Adipocyte (in vitro differentiated cells): Measurements from ENCODE around the gene MBD3L2.
"Not testable (repeated sequence)": the region's sequence is repeated elsewhere in the genome, so short reads cannot be mapped to it uniquely, and the experiment has no call there.

Experiments
- DNase-seq: peaks from one replicate; pipeline ENCODE4 v3.0.0-alpha.2; 2015; ENCODE audit warnings: low read depth
- H3K27me3 ChIP-seq: replicated peaks from 2 replicates; pipeline ENCODE4 v1.7.0; 2013; ENCODE audit warnings: mild to moderate bottlenecking, low read length, moderate library complexity; ENCODE audit not compliant: control insufficient read depth, insufficient read depth
- H3K36me3 ChIP-seq: 2 replicates; pipeline ENCODE4 v1.7.0; 2013; ENCODE audit warnings: low read length, mild to moderate bottlenecking, moderate library complexity; ENCODE audit not compliant: control insufficient read depth, insufficient read depth, severe bottlenecking
- H3K4me1 ChIP-seq: 2 replicates; pipeline ENCODE4 v1.7.0; 2013; ENCODE audit warnings: mild to moderate bottlenecking, low read length, moderate library complexity; ENCODE audit not compliant: control insufficient read depth, insufficient read depth
- H3K4me3 ChIP-seq: 2 replicates; pipeline ENCODE4 v1.7.0; 2013; ENCODE audit warnings: mild to moderate bottlenecking, low read length, moderate library complexity
- H3K9ac ChIP-seq: 2 replicates; pipeline ENCODE4 v1.7.0; 2013; ENCODE audit warnings: mild to moderate bottlenecking, low read length, moderate library complexity
- H3K9me3 ChIP-seq: 2 replicates; pipeline ENCODE4 v1.7.0; 2013; ENCODE audit warnings: mild to moderate bottlenecking, low read length, moderate library complexity; ENCODE audit not compliant: control insufficient read depth

MBD3L2 gene

DNA sequence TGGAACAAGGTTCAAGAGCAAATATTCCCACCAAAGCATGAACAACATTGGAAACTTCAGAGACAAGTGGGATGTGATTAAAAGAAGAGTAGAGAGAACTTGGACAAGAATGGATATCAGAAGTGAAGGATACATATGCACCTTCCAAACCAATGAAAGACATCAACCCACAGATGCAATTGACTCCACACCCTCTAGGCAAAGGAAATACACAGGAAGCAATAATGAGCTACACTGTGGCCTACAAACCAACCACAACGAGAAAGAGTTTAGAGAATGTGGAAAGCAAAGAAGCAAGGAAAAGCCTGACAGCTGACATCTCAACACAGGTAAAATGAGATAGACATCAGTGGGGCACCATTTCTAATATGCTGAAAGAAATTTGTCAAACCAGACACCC is 20.3 kb upstream of the MBD3L2 start:
- H3K27me3 ChIP-seq, H3K4me1 ChIP-seq, DNase-seq, H3K4me3 ChIP-seq, H3K36me3 ChIP-seq, H3K9me3 ChIP-seq, H3K9ac ChIP-seq: not testable (repeated sequence)

GRCh38 chr19:7030278-7030677 is 18.8 kb upstream of the MBD3L2 start, which contains the start of gene MBD3L5:
TSS of gene MBD3L5 (plus strand) at chr19:7030578. CDS start at chr19:7030612, 34 bp downstream.
- not testable (repeated sequence) for H3K36me3 ChIP-seq, H3K4me1 ChIP-seq, DNase-seq, H3K9me3 ChIP-seq, H3K27me3 ChIP-seq, H3K9ac ChIP-seq, H3K4me3 ChIP-seq

DNA sequence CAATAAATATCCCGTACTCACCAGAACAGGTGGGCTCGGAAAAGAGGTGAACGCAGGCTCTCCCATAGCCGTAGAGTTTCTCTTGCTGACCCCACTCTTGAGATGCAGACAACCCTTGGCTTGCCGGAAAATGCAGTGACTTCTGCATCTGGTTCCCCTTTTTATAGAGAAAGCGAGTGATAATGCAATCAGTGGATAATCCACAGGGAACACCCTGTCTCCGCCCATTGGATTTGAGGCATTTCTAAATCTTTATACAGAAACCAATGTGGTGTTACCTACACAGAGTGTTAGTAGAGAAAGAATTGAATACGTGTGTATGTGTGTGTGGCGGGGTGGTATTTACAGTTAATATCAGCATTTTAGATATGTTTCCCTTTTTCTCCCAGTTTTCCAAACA is 9.0 kb upstream of the MBD3L2 start, which contains the start of gene MBD3L4:
Gene MBD3L4 (minus strand): TSS at position 101 of the 400 bp plus-strand sequence. CDS start 35 bp downstream, at position 66.
- not testable (repeated sequence) for DNase-seq, H3K4me1 ChIP-seq, H3K9ac ChIP-seq, H3K27me3 ChIP-seq, H3K4me3 ChIP-seq, H3K9me3 ChIP-seq, H3K36me3 ChIP-seq

GRCh38 chr19:7041563-7041962 is 7.6 kb upstream of the MBD3L2 start:
- H3K9me3 ChIP-seq, DNase-seq, H3K4me1 ChIP-seq, H3K9ac ChIP-seq, H3K27me3 ChIP-seq, H3K4me3 ChIP-seq, H3K36me3 ChIP-seq: not testable (repeated sequence)

DNA sequence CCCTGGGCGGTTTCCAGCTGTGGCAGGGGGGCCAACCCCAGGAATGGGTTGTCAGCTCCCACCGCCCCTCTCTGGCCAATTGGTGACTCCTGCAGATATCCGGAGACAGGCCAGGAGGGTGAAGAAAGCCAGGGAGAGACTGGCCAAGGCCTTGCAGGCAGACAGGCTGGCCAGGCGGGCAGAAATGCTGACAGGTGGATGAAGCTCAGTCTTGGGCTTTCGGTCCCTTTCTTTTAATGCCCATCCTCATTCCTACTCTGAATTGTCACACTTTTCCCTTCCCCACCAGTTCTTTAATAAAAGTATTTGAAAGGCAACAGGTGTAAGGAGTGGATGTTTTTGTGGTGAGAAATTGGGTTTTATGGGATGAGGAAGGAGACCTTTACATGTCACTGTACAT is 2.3 kb downstream of the MBD3L2 start:
- H3K27me3 ChIP-seq, H3K4me3 ChIP-seq, H3K36me3 ChIP-seq, DNase-seq, H3K9ac ChIP-seq, H3K4me1 ChIP-seq, H3K9me3 ChIP-seq: not testable (repeated sequence)

GRCh38 chr19:7052896-7053295 is 3.8 kb downstream of the MBD3L2 start:
- H3K4me3 ChIP-seq, H3K9ac ChIP-seq: not testable (repeated sequence)

GRCh38 chr19:7054635-7055368 is 5.7 kb downstream of the MBD3L2 start:
- H3K4me3 ChIP-seq, H3K36me3 ChIP-seq, H3K9me3 ChIP-seq, DNase-seq, H3K27me3 ChIP-seq, H3K4me1 ChIP-seq, H3K9ac ChIP-seq: not testable (repeated sequence)

More at GRCh38 chr19:7052896-7053295, 3.8 kb downstream of the MBD3L2 start:
- not testable (repeated sequence) for H3K4me1 ChIP-seq, DNase-seq, H3K36me3 ChIP-seq, H3K27me3 ChIP-seq, H3K9me3 ChIP-seq

- not testable (repeated sequence) for H3K4me1 ChIP-seq, H3K9me3 ChIP-seq, H3K4me3 ChIP-seq, H3K36me3 ChIP-seq, H3K9ac ChIP-seq, H3K27me3 ChIP-seq, DNase-seq
These were observed 6.6 kb downstream of the MBD3L2 start for GRCh38 chr19:7055679-7056078.

DNA sequence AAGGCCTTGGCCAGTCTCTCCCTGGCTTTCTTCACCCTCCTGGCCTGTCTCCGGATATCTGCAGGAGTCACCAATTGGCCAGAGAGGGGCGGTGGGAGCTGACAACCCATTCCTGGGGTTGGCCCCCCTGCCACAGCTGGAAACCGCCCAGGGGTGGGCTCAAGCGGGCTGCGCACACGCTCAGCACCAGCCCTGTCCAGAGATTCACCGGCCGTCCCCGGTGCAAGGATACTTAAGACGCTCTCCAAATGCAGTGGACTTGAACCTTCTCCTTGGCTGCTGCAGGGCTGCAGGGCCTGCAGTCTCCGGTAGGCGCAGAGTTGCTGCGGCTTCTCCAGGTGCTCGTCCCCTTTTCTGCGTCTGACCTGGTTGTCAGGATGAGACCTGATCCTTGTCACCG is 7.2 kb downstream of the MBD3L2 start:
- H3K9me3 ChIP-seq, H3K4me1 ChIP-seq, H3K36me3 ChIP-seq, H3K4me3 ChIP-seq, H3K27me3 ChIP-seq, H3K9ac ChIP-seq, DNase-seq: not testable (repeated sequence)

DNA sequence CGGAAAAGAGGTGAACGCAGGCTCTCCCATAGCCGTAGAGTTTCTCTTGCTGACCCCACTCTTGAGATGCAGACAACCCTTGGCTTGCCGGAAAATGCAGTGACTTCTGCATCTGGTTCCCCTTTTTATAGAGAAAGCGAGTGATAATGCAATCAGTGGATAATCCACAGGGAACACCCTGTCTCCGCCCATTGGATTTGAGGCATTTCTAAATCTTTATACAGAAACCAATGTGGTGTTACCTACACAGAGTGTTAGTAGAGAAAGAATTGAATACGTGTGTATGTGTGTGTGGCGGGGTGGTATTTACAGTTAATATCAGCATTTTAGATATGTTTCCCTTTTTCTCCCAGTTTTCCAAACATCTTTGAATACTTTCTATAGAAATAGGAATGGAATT is 9.5 kb downstream of the MBD3L2 start, which contains the start of gene MBD3L3:
Gene MBD3L3 (minus strand): TSS at position 101 of the 400 bp plus-strand sequence. CDS start 71 bp downstream, at position 30.
- not testable (repeated sequence) for H3K27me3 ChIP-seq, H3K9ac ChIP-seq, H3K4me3 ChIP-seq, DNase-seq, H3K36me3 ChIP-seq, H3K9me3 ChIP-seq, H3K4me1 ChIP-seq

- not testable (repeated sequence) for H3K4me3 ChIP-seq, H3K4me1 ChIP-seq, H3K27me3 ChIP-seq, H3K36me3 ChIP-seq, DNase-seq, H3K9me3 ChIP-seq, H3K9ac ChIP-seq
These were observed 10.9 kb downstream of the MBD3L2 start for GRCh38 chr19:7059977-7060376.

GRCh38 chr19:7063339-7063738 is 14.2 kb downstream of the MBD3L2 start:
- Histone ChIP-seq H3K36me3 (no peaks in the 10 kb centered on the region), H3K27me3 (no peaks in the 10 kb centered on the region), H3K9ac (no peak overlapping the region), H3K4me3 (no peak overlapping the region), H3K4me1 (no peaks in the 10 kb centered on the region), H3K9me3 (no peaks in the 10 kb centered on the region)
- DNase-seq: no peak
